Measurements from ENCODE around the gene TRAPPC13. TPM values are rescaled to one million over a fixed set of nuclear protein-coding genes. Genes with fewer than 3 reads are reported as not detected.
"Not testable (repeated sequence)": the region's sequence is repeated elsewhere in the genome, so short reads cannot be mapped to it uniquely, and the experiment has no call there.

The TRAPPC13 gene
- total RNA-seq, 1 donor from 2014 or later, result 16.3 TPM

GRCh38 chr5:65674749-65675148 is 49.9 kb downstream of the TRAPPC13 start:
- DNase-seq (ENCODE audit: low read depth) (peak; percentile 13), FAIRE-seq (peak; percentile 13)
- H3K9ac ChIP-seq (ENCODE audit: low read length), result no peak overlapping the region
- H3K36me3 Mint-ChIP-seq (ENCODE audit: low read depth, unreplicated experiment), result peaks cover 22% of the 10 kb centered on the region
- no peaks in the 10 kb centered on the region for H3K27me3 ChIP-seq (ENCODE audit: insufficient read depth, low read length)
- no peak overlapping the region for H3K4me2 ChIP-seq (ENCODE audit: low read length)
- H4K20me1 ChIP-seq (ENCODE audit: insufficient read depth, low read length), result no peaks in the 10 kb centered on the region
- no peaks in the 10 kb centered on the region for H3K27me3 Mint-ChIP-seq (ENCODE audit: low read depth, unreplicated experiment)
- H3K4me1 Mint-ChIP-seq (ENCODE audit: low read depth, unreplicated experiment), result peaks cover 5% of the 10 kb centered on the region
- no peak overlapping the region for H3K4me3 ChIP-seq (ENCODE audit: insufficient read depth, low read depth, low read length)
- no peak for TF ChIP-seq CTCF (IDR thresholded peaks at IDR 0.05; ENCODE audit: insufficient read depth, low read depth, low read length)
- TF ChIP-seq EZH2 (IDR thresholded peaks at IDR 0.05; ENCODE audit: insufficient read depth, low read length), result no peak
- no peaks in the 10 kb centered on the region for H3K9me3 ChIP-seq (ENCODE audit: insufficient read depth, low read depth, low read length)
- H3K27ac ChIP-seq (ENCODE audit: low read depth, low read length), result no peak overlapping the region
- H3K36me3 ChIP-seq (ENCODE audit: insufficient read depth, low read length), result peaks cover 5% of the 10 kb centered on the region
- no peaks in the 10 kb centered on the region for H3K79me2 ChIP-seq (ENCODE audit: insufficient read depth, low read length)
- H3K4me3 Mint-ChIP-seq (ENCODE audit: unreplicated experiment), result no peak overlapping the region
- H3K27ac Mint-ChIP-seq (ENCODE audit: unreplicated experiment), result no peak overlapping the region
- H3K4me1 ChIP-seq (ENCODE audit: insufficient read depth, low read length), result no peaks in the 10 kb centered on the region
- H3K9me3 Mint-ChIP-seq (ENCODE audit: unreplicated experiment), result no peaks in the 10 kb centered on the region
- H2AFZ ChIP-seq (ENCODE audit: low read depth, low read length), result no peak overlapping the region

GRCh38 chr5:65676056-65676455 is 51.2 kb downstream of the TRAPPC13 start:
- FAIRE-seq; H3K79me2 ChIP-seq (ENCODE audit: insufficient read depth, low read length); H3K27me3 Mint-ChIP-seq (ENCODE audit: low read depth, unreplicated experiment); H3K9me3 Mint-ChIP-seq (ENCODE audit: unreplicated experiment); H3K27ac Mint-ChIP-seq (ENCODE audit: unreplicated experiment); H2AFZ ChIP-seq (ENCODE audit: low read depth, low read length); DNase-seq (ENCODE audit: low read depth); H3K4me3 Mint-ChIP-seq (ENCODE audit: unreplicated experiment); H3K4me2 ChIP-seq (ENCODE audit: low read length); H3K27me3 ChIP-seq (ENCODE audit: insufficient read depth, low read length); H3K4me1 ChIP-seq (ENCODE audit: insufficient read depth, low read length); H3K36me3 ChIP-seq (ENCODE audit: insufficient read depth, low read length); H3K27ac ChIP-seq (ENCODE audit: low read depth, low read length); H3K4me3 ChIP-seq (ENCODE audit: insufficient read depth, low read depth, low read length); H3K9ac ChIP-seq (ENCODE audit: low read length); H3K9me3 ChIP-seq (ENCODE audit: insufficient read depth, low read depth, low read length); H3K4me1 Mint-ChIP-seq (ENCODE audit: low read depth, unreplicated experiment); H4K20me1 ChIP-seq (ENCODE audit: insufficient read depth, low read length): not testable (repeated sequence)
- H3K36me3 Mint-ChIP-seq (ENCODE audit: low read depth, unreplicated experiment), result peaks cover 24% of the 10 kb centered on the region

GRCh38 chr5:65682148-65682547 is 57.3 kb downstream of the TRAPPC13 start:
- H3K36me3 Mint-ChIP-seq (ENCODE audit: low read depth, unreplicated experiment), result peaks cover 20% of the 10 kb centered on the region

More at GRCh38 chr5:65682148-65682547, 57.3 kb downstream of the TRAPPC13 start:
- no peak overlapping the region for H3K4me3 ChIP-seq (ENCODE audit: insufficient read depth, low read depth, low read length)
- no peak overlapping the region for H3K27ac ChIP-seq (ENCODE audit: low read depth, low read length)
- H3K9me3 ChIP-seq (ENCODE audit: insufficient read depth, low read depth, low read length), result no peaks in the 10 kb centered on the region
- H3K36me3 ChIP-seq (ENCODE audit: insufficient read depth, low read length), result peaks cover 8% of the 10 kb centered on the region
- no peak overlapping the region for H3K9ac ChIP-seq (ENCODE audit: low read length)
- H3K27ac Mint-ChIP-seq (ENCODE audit: unreplicated experiment), result no peak overlapping the region
- H3K4me2 ChIP-seq (ENCODE audit: low read length), result no peak overlapping the region
- H4K20me1 ChIP-seq (ENCODE audit: insufficient read depth, low read length), result no peaks in the 10 kb centered on the region
- FAIRE-seq (no peak), DNase-seq (ENCODE audit: low read depth) (no peak)
- no peaks in the 10 kb centered on the region for H3K9me3 Mint-ChIP-seq (ENCODE audit: unreplicated experiment)
- H3K4me1 Mint-ChIP-seq (ENCODE audit: low read depth, unreplicated experiment), result no peaks in the 10 kb centered on the region
- no peaks in the 10 kb centered on the region for H3K4me1 ChIP-seq (ENCODE audit: insufficient read depth, low read length)
- H3K4me3 Mint-ChIP-seq (ENCODE audit: unreplicated experiment), result no peak overlapping the region
- H2AFZ ChIP-seq (ENCODE audit: low read depth, low read length), result no peak overlapping the region
- no peaks in the 10 kb centered on the region for H3K79me2 ChIP-seq (ENCODE audit: insufficient read depth, low read length)
- H3K27me3 ChIP-seq (ENCODE audit: insufficient read depth, low read length), result no peaks in the 10 kb centered on the region
- TF ChIP-seq CTCF (IDR thresholded peaks at IDR 0.05; ENCODE audit: insufficient read depth, low read depth, low read length) (no peak), EZH2 (IDR thresholded peaks at IDR 0.05; ENCODE audit: insufficient read depth, low read length) (no peak)
- H3K27me3 Mint-ChIP-seq (ENCODE audit: low read depth, unreplicated experiment), result no peaks in the 10 kb centered on the region

All from astrocyte (in vitro differentiated cells and primary cell).